Gastrocnemius medialis (tissue), 4 donors: ENCODE results near the gene SRGN.

Experiments
- CTCF ChIP-seq, 5 experiments: fragments of 450-650 bp in 3 of 5; fragments of 200-600 bp in 2 of 5; sonication (generic) in 2 of 5; IDR thresholded peaks in 4 of 5; conservative IDR thresholded peaks in 1 of 5; 1 replicate in 4 of 5; 2 replicates in 1 of 5; pipeline ENCODE4 v1.5.1; 2016 to 2019; ENCODE audit warnings: antibody characterized with exemption in 5 of 5, mild to moderate bottlenecking in 3 of 5, moderate library complexity in 3 of 5
- POLR2A ChIP-seq, 2 donors: fragments of 450-650 bp; IDR thresholded peaks; one replicate each; pipeline ENCODE4 v1.6.1; 2017; ENCODE audit warnings: antibody characterized with exemption in 2 of 2, mild to moderate bottlenecking in 2 of 2, moderate library complexity in 2 of 2

GRCh38 chr10:69042417-69042816 is 45.5 kb upstream of the SRGN start:
- TF ChIP-seq POLR2A (IDR thresholded peaks at IDR 0.05) (no peak), CTCF (IDR thresholded peaks at IDR 0.05 in 4 of 5, conservative IDR thresholded peaks at IDR 0.05 in 1 of 5) (no peak)
